OCI-LY1 (cell line): ENCODE measurements around the gene ZNHIT2.

Experiments
- CTCF ChIP-seq: fragments of 200-600 bp; sonication (generic), shearing (Covaris generic); IDR thresholded peaks from 2 replicates; pipeline ENCODE4 v1.5.1; 2017; ENCODE audit warnings: mild to moderate bottlenecking, antibody characterized with exemption, low read length, moderate library complexity, mixed read lengths
- EZH2 ChIP-seq: fragments of 200-600 bp; sonication (generic), shearing (Covaris generic); IDR thresholded peaks from 2 replicates; pipeline ENCODE4 v1.8.0; 2017; ENCODE audit warnings: borderline replicate concordance, mixed run types, mild to moderate bottlenecking, antibody characterized with exemption, low read length, moderate library complexity, mixed read lengths

- TF ChIP-seq CTCF (no peak), EZH2 (no peak)
Measured at GRCh38 chr11:65125197-65126056, 7.9 kb upstream of the ZNHIT2 start.
